OCI-LY1 (cell line): Measurements from ENCODE around the gene EDN2.

Source experiments
- H2AFZ ChIP-seq: fragments of 200-600 bp; sonication (generic), shearing (Covaris generic); 2 replicates; pipeline ENCODE4 v1.6.0; 2014; ENCODE audit warnings: antibody characterized with exemption, mild to moderate bottlenecking, low read length
- H3F3A ChIP-seq: fragments of 200-600 bp; sonication (generic), shearing (Covaris generic); 2 replicates; pipeline ENCODE4 v1.6.0; 2014; ENCODE audit warnings: mild to moderate bottlenecking, antibody characterized with exemption, low read length, moderate library complexity; ENCODE audit not compliant: insufficient read depth
- H3K27ac ChIP-seq: fragments of 200-600 bp; sonication (generic); 2 replicates; pipeline ENCODE4 v1.5.1; 2014; ENCODE audit warnings: low read length, mixed run types, mild to moderate bottlenecking, low read depth; ENCODE audit not compliant: poor library complexity, severe bottlenecking
- H3K27me3 ChIP-seq: fragments of 200-600 bp; sonication (generic); 2 replicates; pipeline ENCODE4 v1.6.0; 2014; ENCODE audit warnings: antibody characterized with exemption, mild to moderate bottlenecking, low read length, moderate library complexity; ENCODE audit not compliant: insufficient read depth
- H3K36me3 ChIP-seq: fragments of 200-600 bp; sonication (generic); 2 replicates; pipeline ENCODE4 v1.6.1; 2014; ENCODE audit warnings: mild to moderate bottlenecking, antibody characterized with exemption, low read length, moderate library complexity, mixed read lengths; ENCODE audit not compliant: insufficient read depth
- H3K4me1 ChIP-seq: fragments of 200-600 bp; sonication (generic); 2 replicates; pipeline ENCODE4 v1.5.1; 2014; ENCODE audit warnings: mild to moderate bottlenecking, low read length, moderate library complexity; ENCODE audit not compliant: insufficient read depth, severe bottlenecking
- H3K4me2 ChIP-seq: fragments of 200-600 bp; sonication (generic), shearing (Covaris generic); 2 replicates; pipeline ENCODE4 v1.6.1; 2014; ENCODE audit warnings: low read length
- H3K4me3 ChIP-seq: fragments of 200-600 bp; sonication (generic); 2 replicates; pipeline ENCODE4 v1.5.1; 2014; ENCODE audit warnings: low read length, low read depth, mild to moderate bottlenecking, mixed read lengths; ENCODE audit not compliant: poor library complexity, severe bottlenecking
- H3K79me2 ChIP-seq: fragments of 200-600 bp; shearing (Covaris generic); 2 replicates; pipeline ENCODE4 v1.6.1; 2016; ENCODE audit warnings: mixed run types, low read length, mixed read lengths; ENCODE audit not compliant: insufficient read depth
- H3K9ac ChIP-seq: fragments of 200-600 bp; sonication (generic), shearing (Covaris generic); 2 replicates; pipeline ENCODE4 v1.6.1; 2014; ENCODE audit warnings: mild to moderate bottlenecking, low read length, mixed read lengths
- H3K9me2 ChIP-seq: fragments of 200-600 bp; sonication (generic), shearing (Covaris generic); 2 replicates; pipeline ENCODE4 v1.6.1; 2014; ENCODE audit warnings: low read depth, mild to moderate bottlenecking, low read length, mixed read lengths
- H3K9me3 ChIP-seq: fragments of 200-600 bp; shearing (Covaris generic); 2 replicates; pipeline ENCODE4 v1.6.1; 2014; ENCODE audit warnings: low read length, mixed read lengths
- H4K20me1 ChIP-seq: fragments of 200-600 bp; sonication (generic), shearing (Covaris generic); 2 replicates; pipeline ENCODE4 v1.6.0; 2016; ENCODE audit warnings: mild to moderate bottlenecking, low read length; ENCODE audit not compliant: insufficient read depth
- EZH2 ChIP-seq: fragments of 200-600 bp; sonication (generic), shearing (Covaris generic); IDR thresholded peaks from 2 replicates; pipeline ENCODE4 v1.8.0; 2017; ENCODE audit warnings: borderline replicate concordance, mixed run types, mild to moderate bottlenecking, antibody characterized with exemption, low read length, moderate library complexity, mixed read lengths
- TF ChIP-seq, protein P1 (sequence below): fragments of 200-600 bp; sonication (generic), shearing (Covaris generic); IDR thresholded peaks from 2 replicates; pipeline ENCODE4 v1.5.1; 2017; ENCODE audit warnings: mild to moderate bottlenecking, antibody characterized with exemption, low read length, moderate library complexity, mixed read lengths

Gene EDN2

DNA sequence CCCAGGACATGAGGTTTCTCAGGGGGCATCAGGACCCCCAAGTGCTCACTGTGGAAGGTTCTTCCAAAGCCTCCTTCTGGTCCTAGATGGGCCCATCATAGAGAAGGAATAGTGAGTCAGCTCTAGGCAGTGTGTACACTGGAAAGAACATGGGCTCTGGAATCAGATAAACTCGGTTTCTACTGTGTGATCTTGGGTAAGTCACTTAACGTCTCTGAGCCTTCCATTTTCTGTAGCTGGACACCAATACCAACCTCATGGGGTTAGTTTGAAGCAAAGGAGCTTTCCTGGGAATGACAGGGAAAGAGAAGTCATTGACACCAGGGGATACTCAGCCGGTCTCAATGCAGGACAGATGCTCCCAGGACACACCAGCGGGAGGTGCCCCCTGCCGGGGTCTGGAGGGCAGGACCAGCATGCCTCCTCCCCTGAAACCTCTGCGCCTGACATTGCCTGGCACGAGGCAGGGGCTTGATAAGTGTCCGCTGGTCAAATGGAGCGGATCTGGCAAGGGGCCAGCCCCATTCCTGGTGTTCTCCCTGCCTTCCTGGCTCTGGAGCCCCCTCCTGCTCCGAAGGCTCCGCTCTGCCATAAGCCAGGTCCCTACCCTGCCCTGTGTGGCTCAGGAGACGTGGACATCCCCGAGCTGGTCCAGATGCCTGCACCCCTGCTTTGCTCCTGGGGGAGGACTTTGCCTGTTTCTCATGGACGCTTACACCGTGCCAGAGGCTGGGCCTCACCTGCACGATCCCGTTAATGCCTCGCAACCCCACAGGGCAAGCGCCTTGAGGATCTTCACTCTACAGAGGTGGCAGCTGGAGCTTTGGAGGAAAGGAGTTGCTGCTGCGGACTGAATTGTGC, 52.8 kb downstream of the EDN2 start:
- H3K4me1 ChIP-seq: no peaks in the 10 kb centered on the region
- H3K4me3 ChIP-seq: no peak overlapping the region
- TF ChIP-seq, protein P1, sequence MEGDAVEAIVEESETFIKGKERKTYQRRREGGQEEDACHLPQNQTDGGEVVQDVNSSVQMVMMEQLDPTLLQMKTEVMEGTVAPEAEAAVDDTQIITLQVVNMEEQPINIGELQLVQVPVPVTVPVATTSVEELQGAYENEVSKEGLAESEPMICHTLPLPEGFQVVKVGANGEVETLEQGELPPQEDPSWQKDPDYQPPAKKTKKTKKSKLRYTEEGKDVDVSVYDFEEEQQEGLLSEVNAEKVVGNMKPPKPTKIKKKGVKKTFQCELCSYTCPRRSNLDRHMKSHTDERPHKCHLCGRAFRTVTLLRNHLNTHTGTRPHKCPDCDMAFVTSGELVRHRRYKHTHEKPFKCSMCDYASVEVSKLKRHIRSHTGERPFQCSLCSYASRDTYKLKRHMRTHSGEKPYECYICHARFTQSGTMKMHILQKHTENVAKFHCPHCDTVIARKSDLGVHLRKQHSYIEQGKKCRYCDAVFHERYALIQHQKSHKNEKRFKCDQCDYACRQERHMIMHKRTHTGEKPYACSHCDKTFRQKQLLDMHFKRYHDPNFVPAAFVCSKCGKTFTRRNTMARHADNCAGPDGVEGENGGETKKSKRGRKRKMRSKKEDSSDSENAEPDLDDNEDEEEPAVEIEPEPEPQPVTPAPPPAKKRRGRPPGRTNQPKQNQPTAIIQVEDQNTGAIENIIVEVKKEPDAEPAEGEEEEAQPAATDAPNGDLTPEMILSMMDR: no peak
- TF ChIP-seq EZH2: no peak
- H3K27ac ChIP-seq: no peak overlapping the region
- H3K9me3 ChIP-seq: no peaks in the 10 kb centered on the region
- no peak overlapping the region for H3K9ac ChIP-seq
- no peaks in the 10 kb centered on the region for H4K20me1 ChIP-seq
- H3K27me3 ChIP-seq: 0 out of 2 replicates have a peak, but pooled peaks cover 4% of the 10 kb centered on the region
- no peak overlapping the region for H3K4me2 ChIP-seq
- H2AFZ ChIP-seq: no peak overlapping the region
- H3K79me2 ChIP-seq: no peaks in the 10 kb centered on the region
- H3F3A ChIP-seq: no peaks in the 10 kb centered on the region
- no peaks in the 10 kb centered on the region for H3K9me2 ChIP-seq
- no peaks in the 10 kb centered on the region for H3K36me3 ChIP-seq

DNA sequence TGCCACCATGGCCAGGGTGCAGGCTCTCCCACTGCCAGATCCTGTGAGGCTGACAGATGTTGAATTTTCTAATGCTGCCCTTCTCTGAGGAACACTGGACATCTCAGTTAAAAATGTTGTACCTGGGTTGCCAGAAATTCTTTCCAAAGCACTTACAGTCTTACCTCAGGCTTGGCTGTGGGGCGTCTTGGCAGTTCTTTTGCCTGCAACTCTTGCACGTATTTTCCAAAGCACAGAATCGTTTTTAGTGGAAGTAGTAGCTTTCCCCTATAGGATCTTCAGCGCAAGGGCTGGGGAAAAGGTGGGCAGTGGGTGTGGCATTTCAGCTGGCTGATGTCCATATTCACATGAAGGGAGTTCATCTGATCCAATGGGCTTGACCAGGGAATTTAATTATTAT, 53.9 kb downstream of the EDN2 start:
- Histone ChIP-seq H3K4me2 (no peak overlapping the region), H2AFZ (no peak overlapping the region), H3K9me3 (no peaks in the 10 kb centered on the region)

DNA sequence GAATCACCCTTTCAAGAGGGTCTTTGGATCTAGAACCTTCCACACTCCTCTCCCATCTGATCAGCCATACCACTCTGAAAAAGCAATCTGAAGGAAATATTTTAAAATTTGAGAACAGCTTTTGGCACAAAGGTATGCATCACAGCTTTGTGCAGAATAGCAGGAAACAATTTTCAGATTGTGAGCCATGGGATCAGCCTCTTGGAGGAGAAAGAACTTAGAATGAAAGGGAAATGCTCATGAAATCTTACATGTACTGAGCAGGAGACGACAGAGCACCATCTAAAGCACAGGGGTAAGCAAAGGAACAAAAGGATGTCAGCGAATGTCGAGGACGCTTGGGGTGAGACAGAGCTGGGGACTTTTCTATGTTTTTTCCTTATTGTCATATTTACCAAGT, 54.4 kb downstream of the EDN2 start:
- no peaks in the 10 kb centered on the region for H3K9me2 ChIP-seq
- no peak overlapping the region for H2AFZ ChIP-seq
- no peak for TF ChIP-seq EZH2
- TF ChIP-seq, protein P1: no peak
- no peaks in the 10 kb centered on the region for H3K36me3 ChIP-seq
- no peak overlapping the region for H3K4me3 ChIP-seq
- no peaks in the 10 kb centered on the region for H4K20me1 ChIP-seq
- H3K27ac ChIP-seq: no peak overlapping the region
- H3K9me3 ChIP-seq: no peaks in the 10 kb centered on the region
- H3F3A ChIP-seq: no peaks in the 10 kb centered on the region
- no peaks in the 10 kb centered on the region for H3K79me2 ChIP-seq
- H3K9ac ChIP-seq: no peak overlapping the region
- no peak overlapping the region for H3K4me2 ChIP-seq
- H3K4me1 ChIP-seq: no peaks in the 10 kb centered on the region
- 0 out of 2 replicates have a peak, but pooled peaks cover under 1% of the 10 kb centered on the region for H3K27me3 ChIP-seq

More for the DNA sequence above, 53.9 kb downstream of the EDN2 start:
- no peaks in the 10 kb centered on the region for H4K20me1 ChIP-seq
- H3K4me3 ChIP-seq: no peak overlapping the region
- H3K27ac ChIP-seq: no peak overlapping the region
- no peak overlapping the region for H3K9ac ChIP-seq
- 0 out of 2 replicates have a peak, but pooled peaks cover 4% of the 10 kb centered on the region for H3K27me3 ChIP-seq
- H3K36me3 ChIP-seq: no peaks in the 10 kb centered on the region
- no peak for TF ChIP-seq EZH2
- TF ChIP-seq, protein P1: no peak
- no peaks in the 10 kb centered on the region for H3K9me2 ChIP-seq
- H3K4me1 ChIP-seq: no peaks in the 10 kb centered on the region
- no peaks in the 10 kb centered on the region for H3K79me2 ChIP-seq
- no peaks in the 10 kb centered on the region for H3F3A ChIP-seq
